HG03575 (cell line): Measurements from ENCODE around the gene CCDC148.
"Not testable (repeated sequence)": the region's sequence is repeated elsewhere in the genome, so short reads cannot be mapped to it uniquely, and the experiment has no call there.

Experiments
- ATAC-seq: cut with Tn5 transposase; IDR thresholded peaks from one replicate; pipeline ENCODE4 v1.9.1; 2021; ENCODE audit not compliant: unreplicated experiment, insufficient number of reproducible peaks, low FRiP score; ENCODE audit errors: extremely low read depth

Gene CCDC148

DNA sequence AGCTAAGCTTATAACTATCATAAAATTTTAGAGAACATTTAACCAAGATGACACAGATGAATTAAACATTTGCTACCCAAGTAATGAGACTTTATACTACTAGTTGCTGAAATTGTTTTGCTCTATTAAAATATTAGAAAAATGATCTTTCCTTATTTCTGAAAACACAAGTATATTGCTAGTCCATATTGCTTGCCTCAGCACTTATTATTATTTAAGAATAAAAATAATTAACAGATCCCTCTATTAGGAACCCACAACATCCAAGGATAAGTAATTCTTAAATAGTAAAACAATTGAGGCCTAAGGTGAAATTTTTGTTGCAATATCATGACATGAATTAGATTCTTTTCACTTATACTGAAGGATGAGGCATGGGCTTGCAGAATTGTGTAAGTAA, 65.2 kb downstream of the CCDC148 start:
- no peak for ATAC-seq

DNA sequence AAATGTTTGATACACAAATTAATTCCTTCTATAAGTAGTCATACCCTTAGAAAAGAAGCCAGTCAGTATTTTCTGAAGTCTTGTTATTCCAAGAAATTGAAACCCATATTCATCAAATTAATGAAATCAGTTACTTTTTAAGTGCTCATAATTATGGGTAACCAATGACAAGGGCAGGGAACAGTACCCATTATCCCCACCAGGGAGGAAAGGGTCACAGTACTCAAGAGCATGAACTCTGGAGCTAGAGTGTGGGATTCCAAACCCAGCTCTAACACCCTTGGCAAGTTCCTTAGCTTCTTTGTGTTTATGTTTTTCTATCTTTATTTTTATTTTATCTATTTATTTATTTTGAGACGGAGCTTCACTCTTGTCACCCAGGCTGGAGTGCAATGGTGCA, 68.4 kb downstream of the CCDC148 start:
- ATAC-seq, result no peak

DNA sequence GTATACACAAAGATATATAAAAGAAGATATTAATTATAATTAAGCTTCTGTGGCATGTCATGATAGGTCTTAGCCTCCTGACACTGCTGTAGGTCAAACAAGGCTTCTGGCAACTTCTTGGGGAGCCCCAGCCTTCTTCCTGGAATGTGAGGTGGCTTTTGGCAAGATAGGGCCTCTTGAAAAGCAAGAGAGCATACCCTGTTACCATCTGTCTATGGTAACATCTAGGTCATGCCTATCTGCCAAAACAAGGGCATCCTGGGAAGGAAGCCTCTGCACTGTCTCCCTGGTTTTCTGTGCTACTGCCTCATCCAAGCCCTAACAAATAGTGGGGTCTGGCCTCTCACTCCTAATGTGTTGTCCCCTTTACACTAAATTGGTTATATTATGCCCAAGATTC, 70.9 kb downstream of the CCDC148 start:
- ATAC-seq, result no peak

DNA sequence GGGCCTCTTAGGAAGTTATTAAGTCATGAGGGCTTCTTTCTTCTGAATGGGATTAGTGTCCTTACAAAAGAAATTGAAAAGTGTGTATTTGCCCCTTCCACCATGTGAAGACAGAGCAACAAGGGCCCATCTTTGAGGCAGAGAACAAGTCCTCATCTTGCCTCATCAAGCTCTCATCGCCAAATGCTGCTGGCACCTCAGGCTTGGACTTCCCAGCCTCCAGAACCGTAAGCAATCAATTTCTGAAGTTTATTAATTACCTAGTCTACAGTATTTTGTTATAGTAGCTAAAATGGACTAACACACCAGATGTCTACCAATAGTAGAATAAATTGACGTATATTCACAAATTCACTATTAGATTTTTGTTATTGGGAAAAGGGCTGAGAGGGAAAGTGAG, 74.6 kb downstream of the CCDC148 start:
- ATAC-seq, result no peak

DNA sequence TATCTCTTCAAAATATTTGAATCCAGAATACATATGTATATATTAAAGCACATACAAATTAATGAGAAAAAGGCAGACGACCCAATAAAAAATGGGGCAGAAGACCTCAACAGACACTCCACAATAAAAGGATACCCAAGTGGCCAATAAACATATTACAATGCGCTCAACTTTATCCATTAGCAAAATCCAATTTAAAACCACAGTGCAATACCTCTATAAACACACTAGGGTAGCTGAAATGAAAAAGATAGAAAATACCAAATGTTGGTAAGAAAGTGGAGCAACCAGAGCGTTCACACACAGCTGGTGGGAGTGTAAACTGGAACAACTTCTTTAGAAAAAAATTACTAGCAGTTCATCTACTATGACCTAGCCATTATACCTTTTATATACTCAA, 75.3 kb downstream of the CCDC148 start:
- no peak for ATAC-seq

DNA sequence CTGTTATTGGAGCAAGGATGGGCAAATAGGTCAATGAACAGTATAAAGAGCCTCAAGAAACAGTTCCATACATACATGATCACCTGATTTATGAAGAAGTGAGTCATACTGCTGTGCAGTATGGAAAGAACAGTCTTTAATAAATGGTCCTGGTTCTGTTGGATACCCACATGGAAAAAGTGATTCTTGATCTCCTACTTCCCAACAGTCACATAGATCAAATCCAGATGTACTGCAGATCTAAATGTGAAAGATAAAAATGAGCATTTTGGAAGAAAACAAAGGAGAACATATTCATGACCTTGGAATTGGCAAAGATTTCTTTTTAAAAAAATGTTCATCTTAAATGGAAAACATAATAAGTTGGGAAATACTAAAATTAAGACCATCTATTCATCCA, 75.8 kb downstream of the CCDC148 start:
- no peak for ATAC-seq

DNA sequence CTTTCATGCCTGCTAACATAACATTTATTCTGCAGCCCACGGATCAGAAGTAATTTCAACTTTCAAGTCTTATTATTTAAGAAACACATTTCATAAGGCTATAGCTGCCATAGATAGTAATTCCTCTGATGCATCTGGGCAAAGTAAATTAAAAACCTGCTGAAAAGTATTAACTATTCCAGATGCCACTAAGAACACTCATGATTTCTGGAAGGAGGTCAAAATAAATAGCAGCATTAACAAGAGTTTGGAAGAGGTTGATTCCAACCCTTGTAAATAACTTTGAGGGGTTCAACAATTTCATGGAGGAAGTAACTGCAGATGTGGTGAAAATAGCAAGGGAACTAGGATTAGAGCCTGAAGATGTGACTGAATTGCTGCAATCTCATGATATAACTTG, 77.6 kb downstream of the CCDC148 start:
- no peak for ATAC-seq

DNA sequence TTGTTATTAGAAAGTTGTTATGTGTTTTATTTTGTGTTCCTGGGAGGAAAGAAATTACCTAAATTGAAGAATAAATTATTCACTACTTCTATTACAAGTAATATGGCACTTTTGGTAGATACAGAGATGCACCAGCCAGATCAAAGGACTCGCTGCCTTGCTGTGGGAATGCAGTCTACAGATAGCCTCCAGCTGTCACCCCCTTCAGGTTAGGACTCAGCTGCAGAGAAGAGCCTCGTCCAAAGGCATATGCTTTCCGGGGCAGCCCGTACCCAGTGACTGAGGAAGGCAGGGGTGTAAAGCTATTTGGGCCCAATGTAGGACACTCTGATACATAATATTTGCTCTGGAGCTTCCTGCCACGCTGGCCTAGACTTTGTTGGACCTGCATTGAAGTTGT, 90.2 kb downstream of the CCDC148 start:
- no peak for ATAC-seq

DNA sequence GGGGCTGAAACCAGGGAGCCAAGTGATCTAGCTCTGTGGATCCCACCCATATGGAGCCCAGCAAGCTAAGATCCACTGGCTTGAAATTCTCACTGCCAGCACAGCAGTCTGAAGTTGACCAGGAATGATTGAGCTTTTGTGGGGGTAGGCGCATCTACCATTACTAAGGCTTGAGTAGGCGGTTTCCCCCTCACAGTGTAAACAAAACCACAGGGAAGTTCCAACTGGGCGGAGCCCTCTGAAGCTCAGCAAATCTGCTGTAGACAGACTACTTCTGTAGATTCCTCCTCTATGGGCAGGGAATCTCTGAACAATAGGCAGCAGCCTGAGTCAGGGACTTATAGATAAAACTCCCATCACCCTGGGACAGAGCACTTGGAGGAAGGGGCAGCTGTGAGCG, 96.7 kb downstream of the CCDC148 start:
- no peak for ATAC-seq

DNA sequence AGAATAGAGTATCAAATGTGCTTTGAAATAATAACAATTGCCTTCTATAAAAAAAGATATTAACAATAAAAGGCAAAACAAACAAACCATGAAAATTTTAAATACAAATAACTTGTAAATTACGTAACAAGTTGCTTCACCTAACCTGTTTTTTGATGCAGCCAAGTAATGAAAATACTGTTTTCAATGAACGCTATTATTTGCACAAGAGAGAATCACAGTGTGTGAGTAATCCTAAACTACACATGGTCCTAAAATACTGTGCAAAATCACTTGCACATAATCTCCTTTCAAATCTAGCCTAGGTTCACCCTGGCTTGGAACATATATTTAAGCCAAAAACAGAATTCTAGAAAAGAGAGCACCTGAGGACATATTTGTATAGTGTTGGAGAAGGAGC, 98.9 kb downstream of the CCDC148 start:
- ATAC-seq, result no peak

DNA sequence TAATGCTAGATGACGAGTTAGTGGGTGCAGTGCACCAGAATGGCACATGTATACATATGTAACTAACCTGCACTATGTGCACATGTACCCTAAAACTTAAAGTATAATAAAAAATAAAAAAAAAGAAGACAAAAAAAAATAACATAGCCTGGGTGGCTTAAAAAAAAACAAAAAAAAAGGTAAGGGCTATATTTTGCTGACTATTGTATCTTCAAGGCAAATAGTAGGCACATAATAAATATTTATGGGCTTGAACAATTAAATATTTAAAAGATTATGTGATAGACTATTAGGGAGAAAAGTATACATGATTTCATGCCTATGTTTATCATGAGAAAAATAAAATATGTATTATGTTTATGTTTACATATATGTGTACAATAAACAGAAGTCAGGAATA, 99.4 kb downstream of the CCDC148 start:
- ATAC-seq, result no peak

DNA sequence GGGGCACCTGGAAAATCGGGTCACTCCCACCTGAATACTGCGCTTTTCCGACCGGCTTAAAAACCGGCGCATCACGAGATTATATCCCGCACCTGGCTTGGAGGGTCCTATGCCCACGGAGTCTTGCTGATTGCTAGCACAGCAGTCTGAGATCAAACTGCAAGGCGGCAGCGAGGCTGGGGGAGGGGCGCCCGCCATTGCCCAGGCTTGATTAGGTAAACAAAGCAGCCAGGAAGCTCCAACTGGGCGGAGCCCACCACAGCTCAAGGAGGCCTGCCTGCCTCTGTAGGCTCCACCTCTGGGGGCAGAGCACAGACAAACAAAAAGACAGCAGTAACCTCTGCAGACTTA, 105.1 kb downstream of the CCDC148 start:
- ATAC-seq, result not testable (repeated sequence)

DNA sequence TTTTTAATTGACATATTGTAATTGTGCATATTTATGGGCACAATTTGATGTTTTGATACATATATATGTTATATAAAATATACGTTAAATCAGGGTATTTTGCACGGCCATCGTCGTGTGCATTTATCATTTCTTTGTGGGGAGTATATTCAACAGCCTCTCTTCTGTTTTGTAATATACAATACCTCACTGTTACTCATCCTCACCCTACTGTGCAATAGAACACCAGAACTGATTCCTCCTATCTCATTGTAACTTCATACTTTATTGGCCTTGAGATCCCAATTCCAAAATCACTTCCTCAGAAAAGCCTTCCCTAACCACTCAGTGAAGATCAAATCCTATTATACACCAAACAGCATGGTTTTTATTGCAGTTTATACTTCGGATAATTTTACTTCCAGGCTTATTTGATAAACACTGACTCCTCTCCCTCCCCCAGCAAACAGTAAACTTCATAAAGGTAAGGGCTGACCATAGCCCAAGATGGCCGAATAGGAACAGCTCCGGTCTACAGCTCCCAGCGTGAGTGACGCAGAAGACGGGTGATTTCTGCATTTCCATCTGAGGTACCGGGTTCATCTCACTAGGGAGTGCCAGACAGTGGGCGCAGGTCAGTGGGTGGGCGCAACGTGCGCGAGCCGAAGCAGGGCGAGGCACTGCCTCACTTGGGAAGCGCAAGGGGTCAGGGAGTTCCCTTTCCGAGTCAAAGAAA, 105.6 kb downstream of the CCDC148 start:
- ATAC-seq, result not testable (repeated sequence)

DNA sequence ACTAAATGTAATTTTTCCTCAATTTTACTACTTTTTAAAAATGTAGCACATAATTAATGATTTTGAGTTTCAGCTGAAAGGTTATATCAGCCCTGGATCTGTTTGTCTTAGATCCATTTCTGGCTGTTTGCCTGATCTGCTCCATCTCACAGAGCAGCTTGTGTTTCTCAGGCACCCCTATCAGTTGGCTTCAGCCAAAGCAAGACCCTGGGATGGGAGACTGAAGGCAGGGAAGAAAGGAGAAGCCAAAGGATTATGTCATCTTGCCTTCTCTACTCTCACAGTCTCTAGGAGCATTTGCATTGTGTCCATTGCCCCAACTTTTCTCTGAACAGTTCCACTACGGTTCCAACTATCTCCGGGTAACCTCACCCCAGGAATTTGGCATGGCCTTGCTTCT, 110.5 kb downstream of the CCDC148 start:
- ATAC-seq, result no peak

DNA sequence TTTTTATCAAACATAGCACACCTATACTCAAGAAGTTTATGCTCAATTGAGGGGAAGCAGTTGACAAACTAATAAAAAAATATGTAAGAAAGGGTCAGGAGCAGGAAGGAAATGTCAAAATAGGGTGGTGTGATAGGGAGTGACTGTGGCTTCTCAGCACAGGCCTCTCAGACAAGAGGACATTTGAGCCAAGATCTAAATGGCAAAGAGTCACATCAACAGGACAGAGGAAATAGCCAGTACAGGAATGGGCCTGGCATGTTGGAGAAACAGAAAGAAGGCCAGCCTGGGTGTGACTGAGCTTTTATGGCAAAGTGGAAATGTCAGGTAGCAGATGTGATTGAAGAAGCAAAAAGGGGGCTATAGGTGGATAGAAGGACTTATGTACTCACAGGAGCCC, 117.0 kb downstream of the CCDC148 start:
- ATAC-seq, result no peak

DNA sequence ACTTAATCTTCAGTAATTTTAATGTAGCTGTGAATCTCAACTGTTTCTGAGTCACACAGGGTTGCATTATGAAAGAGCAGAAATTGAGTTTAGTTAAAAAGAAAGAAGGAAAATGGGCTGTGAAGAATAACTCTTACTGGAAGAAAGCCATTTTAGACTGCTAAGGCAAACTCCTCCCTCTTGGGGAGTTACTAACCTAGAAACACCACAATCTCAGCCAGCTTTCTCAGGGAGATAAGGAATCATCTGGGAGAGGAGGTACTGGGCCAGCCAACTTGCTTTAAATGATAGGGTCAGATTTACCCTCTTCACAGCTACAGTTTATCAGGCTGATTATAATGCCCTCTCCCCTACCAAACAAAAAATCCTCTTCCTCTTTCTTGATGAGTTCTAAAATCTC, 119.5 kb downstream of the CCDC148 start:
- no peak for ATAC-seq

DNA sequence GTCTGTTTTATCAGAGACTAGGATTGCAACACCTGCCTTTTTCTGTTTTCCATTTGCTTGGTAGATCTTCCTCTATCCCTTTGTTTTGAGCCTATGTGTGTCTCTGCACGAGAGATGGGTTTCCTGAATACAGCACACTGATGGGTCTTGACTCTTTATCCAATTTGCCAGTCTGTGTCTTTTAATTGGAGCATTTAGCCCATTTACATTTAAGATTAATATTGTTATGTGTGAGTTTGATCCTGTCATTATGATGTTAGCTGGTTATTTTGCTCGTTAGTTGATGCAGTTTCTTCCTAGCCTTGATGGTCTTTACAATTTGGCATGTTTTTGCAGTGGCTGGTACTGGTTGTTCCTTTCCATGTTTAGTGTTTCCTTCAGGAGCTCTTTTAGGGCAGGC, 124.8 kb downstream of the CCDC148 start:
- not testable (repeated sequence) for ATAC-seq

DNA sequence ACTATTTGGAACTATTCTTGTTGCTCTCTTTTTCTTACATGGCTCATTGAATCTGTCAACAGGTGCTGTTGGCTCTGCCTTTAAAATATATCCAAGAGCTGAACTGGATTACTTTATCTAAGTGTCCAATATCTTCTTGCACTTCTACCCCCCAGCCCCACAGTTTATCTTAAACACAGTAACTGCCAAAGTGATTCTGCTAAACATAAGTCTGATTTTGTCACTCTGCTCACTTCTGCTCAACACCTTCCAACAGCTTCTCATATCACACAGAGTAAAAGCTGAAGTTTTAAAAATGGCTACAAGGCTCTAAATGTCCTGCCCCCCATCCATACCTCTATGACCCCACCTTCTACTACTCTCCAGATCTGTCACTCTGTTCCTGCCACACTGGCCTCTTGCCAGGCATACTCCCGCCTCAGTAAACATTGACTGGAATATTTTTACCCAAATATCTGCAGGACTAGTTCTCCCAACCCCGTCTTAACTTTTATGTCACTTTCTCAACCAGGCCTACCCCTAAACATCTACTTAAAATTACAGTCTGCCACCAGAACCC, 130.7 kb downstream of the CCDC148 start:
- no peak for ATAC-seq

DNA sequence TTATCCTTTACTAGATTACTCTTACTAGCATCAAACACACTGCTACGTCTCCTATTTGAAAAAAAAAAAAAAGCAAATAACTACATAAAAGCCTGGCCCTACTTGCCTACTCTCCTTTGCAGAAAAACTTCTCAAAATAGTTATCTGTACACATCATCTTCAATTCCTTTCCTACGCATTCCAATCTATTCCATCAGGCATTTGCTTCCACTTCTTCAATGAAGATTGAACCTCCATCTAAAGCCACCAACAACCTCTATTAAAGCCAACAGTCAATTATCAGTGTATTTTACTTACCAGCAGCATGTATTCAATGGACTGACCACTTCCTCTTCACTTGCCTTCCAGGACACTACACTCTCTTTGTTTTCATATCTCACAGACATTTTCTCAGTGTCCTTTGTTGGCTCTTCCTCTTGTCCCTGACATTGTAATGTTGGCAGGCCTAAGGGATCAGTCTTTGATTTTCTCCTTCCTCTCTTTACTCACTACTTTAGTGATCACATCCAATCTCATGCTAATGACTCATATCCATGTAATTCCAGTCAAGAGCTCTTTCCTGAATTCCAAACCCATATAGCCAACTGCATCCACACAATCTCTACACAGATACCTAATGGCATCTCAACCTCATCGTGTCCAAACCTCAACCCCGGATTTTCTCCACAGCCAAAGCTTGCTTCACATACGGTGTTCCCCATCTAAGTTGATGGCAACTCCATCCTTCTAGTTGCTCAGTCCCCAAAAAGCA, 131.3 kb downstream of the CCDC148 start:
- no peak for ATAC-seq

DNA sequence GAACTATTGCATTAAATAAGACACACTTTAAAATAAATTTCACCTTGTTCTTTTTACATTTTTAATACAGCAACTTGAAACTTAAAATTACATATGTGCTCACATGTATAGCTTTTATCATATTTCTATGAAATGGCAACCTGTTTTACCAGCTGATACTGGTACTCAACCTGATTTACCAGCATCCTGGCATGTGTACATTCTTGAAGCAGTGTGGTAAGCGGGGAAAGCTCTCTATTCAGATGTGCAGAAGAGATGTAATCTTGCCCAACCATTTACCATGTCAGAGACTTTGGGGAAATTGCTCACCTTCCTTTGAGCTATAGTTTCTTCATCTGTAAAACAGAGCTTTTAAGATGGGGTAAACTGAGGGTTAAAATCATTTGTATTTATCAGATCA, 133.2 kb downstream of the CCDC148 start:
- ATAC-seq, result no peak

DNA sequence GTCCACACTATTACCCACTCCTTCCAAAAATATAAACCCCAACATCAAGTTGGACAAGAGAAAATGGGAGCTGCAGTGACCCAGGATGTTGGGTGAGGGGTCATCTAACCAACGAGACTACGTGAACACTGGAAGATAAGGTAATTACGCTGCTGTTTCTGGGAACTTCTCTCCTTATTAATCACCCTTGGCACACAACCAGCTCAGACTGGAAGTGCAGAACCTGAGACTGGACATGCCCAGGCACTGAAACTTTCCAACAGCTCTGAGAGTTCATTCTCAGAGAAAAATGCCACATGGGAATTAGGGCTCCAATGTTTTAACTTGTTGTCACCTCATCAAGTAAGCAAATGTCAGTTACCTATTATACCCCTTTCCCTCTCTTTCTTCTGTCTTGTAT, 135.3 kb downstream of the CCDC148 start:
- ATAC-seq, result no peak
